Measurements from ENCODE around the gene ZNF641. TPM values are rescaled to one million over a fixed set of nuclear protein-coding genes. Genes with fewer than 3 reads are reported as not detected.

ZNF641 gene
- total and polyA plus RNA-seq, 2 donors (not counting 3 experiments of a cell fraction or from before 2014, with no cell fraction given), result 3.5 to 6.7 TPM

GRCh38 chr12:48361664-48362339 lies 11.1 kb upstream of the ZNF641 start:
- Histone ChIP-seq H4K20me1 (replicated peaks; ENCODE audit: control insufficient read depth, extremely low read depth, insufficient read depth, low read length) (no peaks in the 10 kb centered on the region), H3K27me3 (ENCODE audit: control insufficient read depth in 2 of 2, insufficient read depth in 2 of 2, low read length in 2 of 2) (peaks cover 0 to 2% of the 10 kb centered on the region in 2 experiments), H3K4me2 (ENCODE audit: insufficient read depth, low read length) (no peak overlapping the region), H3K9me1 (replicated peaks; ENCODE audit: control insufficient read depth, extremely low read depth, insufficient read depth, low read length) (no peaks in the 10 kb centered on the region), H3K4me3 (replicated peaks in 1 of 3; ENCODE audit: insufficient read depth in 1 of 3, low read depth in 1 of 3, low read length in 3 of 3) (no peak overlapping the region), H3K79me2 (ENCODE audit: control insufficient read depth, insufficient read depth, low read length) (no peaks in the 10 kb centered on the region), H3K9ac (replicated peaks; ENCODE audit: extremely low read depth, insufficient read depth, low read length) (no peak overlapping the region), H2AFZ (ENCODE audit: low read depth, low read length) (no peak overlapping the region), H3K4me1 (ENCODE audit: control insufficient read depth, extremely low read depth, insufficient read depth, low read length) (no peaks in the 10 kb centered on the region), H3K27ac (ENCODE audit: insufficient read depth, low read depth, low read length) (no peak overlapping the region), H3K36me3 (ENCODE audit: control insufficient read depth in 2 of 2, extremely low read depth in 1 of 2, insufficient read depth in 2 of 2, low read length in 2 of 2) (no peaks in the 10 kb centered on the region), H3K9me3 (replicated peaks; ENCODE audit: control insufficient read depth, insufficient read depth, low read length) (no peaks in the 10 kb centered on the region)
- no peak for DNase-seq (ENCODE audit: low read depth, low spot score)
- intact Hi-C loops (cut with micrococcal nuclease) (no loop called here), dilution Hi-C loops (cut with MboI; ENCODE audit: extremely low pct_ligation_motif_present, low sequenced_read_pairs) (no loop called here)
- POLR2A ChIA-PET, result no interaction called here
- TF ChIP-seq MYC (IDR thresholded peaks at IDR 0.05; ENCODE audit: low read depth, low read length), result no peak
- TF ChIP-seq FOS (IDR thresholded peaks at IDR 0.05; ENCODE audit: borderline replicate concordance, insufficient read depth, low read length), result no peak
- no peak for TF ChIP-seq JUN (IDR thresholded peaks at IDR 0.05; ENCODE audit: borderline replicate concordance, insufficient read depth, insufficient read length, low read depth)
- TF ChIP-seq POLR2A (IDR thresholded peaks at IDR 0.05; ENCODE audit: low read depth, low read length), result no peak
- no peak for TF ChIP-seq POLR2AphosphoS5 (IDR thresholded peaks at IDR 0.05; ENCODE audit: insufficient read depth, low read depth, low read length)
- TF ChIP-seq EZH2 (IDR thresholded peaks at IDR 0.05; ENCODE audit: borderline replicate concordance, low read depth, low read length, severe bottlenecking), result no peak
- TF ChIP-seq MAX (IDR thresholded peaks at IDR 0.05; ENCODE audit: insufficient read depth, insufficient read length), result no peak
- FAIRE-seq, result no peak
- CTCF ChIA-PET, result no interaction called here
- no TSS peak for BruUV-seq (replicated peaks)

- POLR2A ChIA-PET, result no interaction called here
Measured at GRCh38 chr12:48358937-48359513, 8.3 kb upstream of the ZNF641 start.

More at GRCh38 chr12:48358937-48359513, 8.3 kb upstream of the ZNF641 start:
- FAIRE-seq (no peak), DNase-seq (ENCODE audit: low read depth, low spot score) (no peak)
- H3K9me1 ChIP-seq (replicated peaks; ENCODE audit: control insufficient read depth, extremely low read depth, insufficient read depth, low read length), result no peaks in the 10 kb centered on the region
- no peaks in the 10 kb centered on the region for H4K20me1 ChIP-seq (replicated peaks; ENCODE audit: control insufficient read depth, extremely low read depth, insufficient read depth, low read length)
- no peaks in the 10 kb centered on the region for H3K36me3 ChIP-seq (ENCODE audit: control insufficient read depth in 2 of 2, extremely low read depth in 1 of 2, insufficient read depth in 2 of 2, low read length in 2 of 2)
- H3K4me3 ChIP-seq (replicated peaks in 1 of 3; ENCODE audit: insufficient read depth in 1 of 3, low read depth in 1 of 3, low read length in 3 of 3), result no peak overlapping the region
- no TSS peak for BruUV-seq (replicated peaks)
- dilution Hi-C loops (cut with MboI; ENCODE audit: extremely low pct_ligation_motif_present, low sequenced_read_pairs), result no loop called here
- H3K79me2 ChIP-seq (ENCODE audit: control insufficient read depth, insufficient read depth, low read length), result no peaks in the 10 kb centered on the region
- no peaks in the 10 kb centered on the region for H3K4me1 ChIP-seq (ENCODE audit: control insufficient read depth, extremely low read depth, insufficient read depth, low read length)
- CTCF ChIA-PET, result no interaction called here
- TF ChIP-seq MAX (IDR thresholded peaks at IDR 0.05; ENCODE audit: insufficient read depth, insufficient read length) (no peak), JUN (IDR thresholded peaks at IDR 0.05; ENCODE audit: borderline replicate concordance, insufficient read depth, insufficient read length, low read depth) (no peak), EZH2 (IDR thresholded peaks at IDR 0.05; ENCODE audit: borderline replicate concordance, low read depth, low read length, severe bottlenecking) (no peak), GATA2 (IDR thresholded peaks at IDR 0.05; ENCODE audit: insufficient read depth, insufficient read length, low read depth, low read length) (no peak), MYC (IDR thresholded peaks at IDR 0.05; ENCODE audit: low read depth, low read length) (no peak), POLR2A (IDR thresholded peaks at IDR 0.05; ENCODE audit: low read depth, low read length) (no peak), CTCF (IDR thresholded peaks at IDR 0.05; ENCODE audit: extremely low read depth in 1 of 2, insufficient read depth in 1 of 2, low read depth in 1 of 2, low read length in 2 of 2) (no peak), POLR2AphosphoS5 (IDR thresholded peaks at IDR 0.05; ENCODE audit: insufficient read depth, low read depth, low read length) (no peak), FOS (IDR thresholded peaks at IDR 0.05; ENCODE audit: borderline replicate concordance, insufficient read depth, low read length) (no peak)
- H2AFZ ChIP-seq (ENCODE audit: low read depth, low read length), result no peak overlapping the region
- no peaks in the 10 kb centered on the region for H3K9me3 ChIP-seq (replicated peaks; ENCODE audit: control insufficient read depth, insufficient read depth, low read length)
- intact Hi-C loops (cut with micrococcal nuclease), result no loop called here
- no peak overlapping the region for H3K4me2 ChIP-seq (ENCODE audit: insufficient read depth, low read length)
- no peak overlapping the region for H3K27ac ChIP-seq (ENCODE audit: insufficient read depth, low read depth, low read length)
- no peak overlapping the region for H3K9ac ChIP-seq (replicated peaks; ENCODE audit: extremely low read depth, insufficient read depth, low read length)
- H3K27me3 ChIP-seq (ENCODE audit: control insufficient read depth in 2 of 2, insufficient read depth in 2 of 2, low read length in 2 of 2), result no peaks in the 10 kb centered on the region

All from endothelial cell of umbilical vein (primary cell).